RWPE2 (cell line): Measurements from ENCODE around the gene LAMC3.

Experiments
- ATAC-seq: fragments of 200-7000 bp; cut with Tn5 transposase; 3 replicates; pipeline ENCODE4 v1.9.1; 2021; ENCODE audit warnings: low read depth
- DNase-seq: peaks from one replicate; pipeline ENCODE4 v3.0.0-alpha.2; 2020; ENCODE audit warnings: low spot score
- H3K27ac ChIP-seq: fragments of 450-650 bp; 2 replicates; pipeline ENCODE4 v1.5.1; 2017; ENCODE audit warnings: mild to moderate bottlenecking; ENCODE audit not compliant: poor library complexity, severe bottlenecking
- H3K27me3 ChIP-seq: fragments of 250-450 bp; sonication (Bioruptor Pico); 2 replicates; pipeline ENCODE4 v1.5.1; 2021; ENCODE audit warnings: mild to moderate bottlenecking, moderate library complexity; ENCODE audit not compliant: insufficient read depth, poor library complexity, severe bottlenecking
- H3K36me3 ChIP-seq: fragments of 250-450 bp; sonication (Bioruptor Pico); 2 replicates; pipeline ENCODE4 v1.5.1; 2020; ENCODE audit warnings: low read depth, mild to moderate bottlenecking, moderate library complexity
- H3K4me1 ChIP-seq: fragments of 250-450 bp; sonication (Bioruptor Pico); 2 replicates; pipeline ENCODE4 v1.5.1; 2021; ENCODE audit warnings: mild to moderate bottlenecking, moderate library complexity; ENCODE audit not compliant: insufficient read depth, poor library complexity, severe bottlenecking
- H3K4me3 ChIP-seq: fragments of 250-450 bp; sonication (Bioruptor Pico); 2 replicates; pipeline ENCODE4 v1.5.1; 2021; ENCODE audit warnings: mild to moderate bottlenecking, moderate library complexity; ENCODE audit not compliant: severe bottlenecking
- H3K9me3 ChIP-seq: fragments of 250-450 bp; sonication (Bioruptor Pico); 2 replicates; pipeline ENCODE4 v1.5.1; 2021; ENCODE audit warnings: mild to moderate bottlenecking, moderate library complexity; ENCODE audit not compliant: severe bottlenecking
- CTCF ChIP-seq: fragments of 450-650 bp; IDR thresholded peaks from one replicate; pipeline ENCODE4 v1.5.1; 2017; ENCODE audit warnings: mild to moderate bottlenecking, moderate library complexity; ENCODE audit not compliant: poor library complexity, severe bottlenecking

Gene LAMC3

GRCh38 chr9:131042666-131043065 is 33.7 kb downstream of the LAMC3 start:
- Histone ChIP-seq H3K27ac (no peak overlapping the region), H3K27me3 (no peaks in the 10 kb centered on the region), H3K9me3 (peaks cover 5% of the 10 kb centered on the region), H3K36me3 (no peaks in the 10 kb centered on the region), H3K4me3 (no peak overlapping the region), H3K4me1 (no peaks in the 10 kb centered on the region)
- DNase-seq, result no peak
- TF ChIP-seq CTCF, result no peak
- no peak for ATAC-seq

- H3K4me3 ChIP-seq, result no peak overlapping the region
- no peaks in the 10 kb centered on the region for H3K36me3 ChIP-seq
- TF ChIP-seq CTCF, result no peak
- ATAC-seq (no peak), DNase-seq (no peak)
- peaks cover 5% of the 10 kb centered on the region for H3K9me3 ChIP-seq
- H3K4me1 ChIP-seq, result no peaks in the 10 kb centered on the region
- no peaks in the 10 kb centered on the region for H3K27me3 ChIP-seq
- H3K27ac ChIP-seq, result no peak overlapping the region
Observed at GRCh38 chr9:131043087-131043486, 34.1 kb downstream of the LAMC3 start.

- no peaks in the 10 kb centered on the region for H3K4me1 ChIP-seq
- peaks cover 5% of the 10 kb centered on the region for H3K9me3 ChIP-seq
- DNase-seq, result no peak
- ATAC-seq, result no peak
- H3K27me3 ChIP-seq, result no peaks in the 10 kb centered on the region
- H3K36me3 ChIP-seq, result no peaks in the 10 kb centered on the region
- no peak overlapping the region for H3K27ac ChIP-seq
- no peak overlapping the region for H3K4me3 ChIP-seq
- no peak for TF ChIP-seq CTCF
Observed at GRCh38 chr9:131043646-131044045, 34.7 kb downstream of the LAMC3 start.

- H3K27me3 ChIP-seq, result no peaks in the 10 kb centered on the region
- TF ChIP-seq CTCF, result no peak
- H3K9me3 ChIP-seq, result peaks cover 5% of the 10 kb centered on the region
- H3K4me1 ChIP-seq, result no peaks in the 10 kb centered on the region
- ATAC-seq (no peak), DNase-seq (no peak)
- H3K27ac ChIP-seq, result no peak overlapping the region
- H3K4me3 ChIP-seq, result no peak overlapping the region
- H3K36me3 ChIP-seq, result no peaks in the 10 kb centered on the region
Observed at GRCh38 chr9:131045300-131046092, 36.5 kb downstream of the LAMC3 start.

- H3K27me3 ChIP-seq, result no peaks in the 10 kb centered on the region
- TF ChIP-seq CTCF, result no peak
- no peak overlapping the region for H3K27ac ChIP-seq
- peaks cover 5% of the 10 kb centered on the region for H3K9me3 ChIP-seq
- no peaks in the 10 kb centered on the region for H3K4me1 ChIP-seq
- no peaks in the 10 kb centered on the region for H3K36me3 ChIP-seq
- no peak overlapping the region for H3K4me3 ChIP-seq
- ATAC-seq (no peak), DNase-seq (no peak)
Observed at GRCh38 chr9:131046093-131046380, 37.1 kb downstream of the LAMC3 start.
